CD4-positive, alpha-beta T cell treated with Interleukin-12 subunit alpha and Interleukin-12 subunit beta, for 1 hour (primary cell): ENCODE data around the gene RAMACL.
"Not testable (repeated sequence)": the region's sequence is repeated elsewhere in the genome, so short reads cannot be mapped to it uniquely, and the experiment has no call there.

Source experiments
- DNase-seq: peaks from one replicate; pipeline ENCODE4 v3.0.0-alpha.2; 2020

RAMACL gene

DNA sequence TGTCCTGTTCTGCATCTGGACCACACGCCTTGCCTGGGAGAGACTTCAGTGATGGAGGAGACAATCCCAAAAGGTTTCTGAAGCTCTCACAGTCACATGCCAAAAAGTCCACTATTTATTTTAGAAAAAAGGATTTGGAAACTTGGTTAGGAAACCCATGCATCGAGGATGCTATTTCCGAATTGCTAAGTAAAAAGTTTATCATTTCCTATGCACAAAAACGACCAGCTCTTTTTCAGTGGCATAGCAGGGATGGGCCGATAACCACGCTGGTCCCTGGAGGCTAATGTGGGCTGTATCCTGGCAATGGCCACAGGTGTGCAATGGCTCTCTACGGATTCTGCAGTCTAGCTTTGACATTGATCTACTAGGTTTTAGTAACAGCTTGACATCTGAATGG lies 33.9 kb downstream of the RAMACL start:
- no peak for DNase-seq

DNA sequence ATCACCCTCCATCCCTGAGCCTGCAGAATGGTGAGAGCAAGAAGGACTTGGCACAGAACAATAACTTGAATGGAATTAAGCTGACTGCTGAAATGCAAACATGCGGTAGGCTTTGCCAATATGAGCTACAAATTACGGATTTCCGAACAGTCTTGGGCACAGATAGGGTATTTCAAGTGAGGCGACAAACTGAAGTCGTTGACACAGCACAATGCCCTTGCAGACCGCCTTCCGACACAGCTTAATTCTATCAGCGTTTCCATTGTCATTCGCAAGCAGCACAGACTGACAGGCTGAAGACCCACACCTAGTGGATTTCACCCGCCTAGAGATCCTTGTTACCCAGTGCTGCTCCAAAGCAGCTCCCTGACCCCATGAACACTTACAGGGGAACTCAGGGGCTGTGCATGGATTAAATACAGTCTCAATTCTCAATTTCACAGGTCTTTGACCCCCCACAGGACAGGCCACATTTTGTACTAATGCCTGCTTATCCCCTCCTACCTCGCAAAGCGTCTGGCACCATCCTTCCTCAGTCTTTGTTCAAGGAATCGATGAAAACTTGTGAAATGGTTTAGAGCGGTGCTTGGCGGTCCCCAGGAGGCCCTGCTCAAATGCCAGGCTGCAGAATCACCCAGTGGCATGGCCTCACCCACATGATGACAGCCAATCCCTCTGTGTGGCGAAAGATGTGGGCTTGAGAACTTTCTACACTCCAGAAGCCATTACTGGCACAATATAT lies 34.6 kb downstream of the RAMACL start:
- no peak for DNase-seq

DNA sequence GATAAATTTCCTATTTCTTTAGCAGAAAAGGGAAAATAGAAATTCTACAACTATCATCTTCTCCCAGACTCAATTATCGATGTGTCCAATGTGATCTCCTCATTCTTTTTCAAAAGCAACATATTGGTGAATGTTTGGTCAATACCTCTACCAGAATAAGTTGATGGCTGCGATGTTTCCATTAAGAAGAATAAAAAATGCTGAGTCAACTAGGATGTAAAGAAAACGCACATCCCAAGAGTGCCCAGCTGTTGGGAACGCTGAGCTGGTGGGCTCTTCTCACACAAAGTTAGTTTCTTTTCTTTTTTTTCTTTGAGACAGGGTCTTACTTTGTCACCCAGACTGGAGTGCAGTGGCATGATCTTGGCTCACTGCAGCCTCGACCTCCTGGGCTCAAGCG lies 39.8 kb downstream of the RAMACL start:
- no peak for DNase-seq

DNA sequence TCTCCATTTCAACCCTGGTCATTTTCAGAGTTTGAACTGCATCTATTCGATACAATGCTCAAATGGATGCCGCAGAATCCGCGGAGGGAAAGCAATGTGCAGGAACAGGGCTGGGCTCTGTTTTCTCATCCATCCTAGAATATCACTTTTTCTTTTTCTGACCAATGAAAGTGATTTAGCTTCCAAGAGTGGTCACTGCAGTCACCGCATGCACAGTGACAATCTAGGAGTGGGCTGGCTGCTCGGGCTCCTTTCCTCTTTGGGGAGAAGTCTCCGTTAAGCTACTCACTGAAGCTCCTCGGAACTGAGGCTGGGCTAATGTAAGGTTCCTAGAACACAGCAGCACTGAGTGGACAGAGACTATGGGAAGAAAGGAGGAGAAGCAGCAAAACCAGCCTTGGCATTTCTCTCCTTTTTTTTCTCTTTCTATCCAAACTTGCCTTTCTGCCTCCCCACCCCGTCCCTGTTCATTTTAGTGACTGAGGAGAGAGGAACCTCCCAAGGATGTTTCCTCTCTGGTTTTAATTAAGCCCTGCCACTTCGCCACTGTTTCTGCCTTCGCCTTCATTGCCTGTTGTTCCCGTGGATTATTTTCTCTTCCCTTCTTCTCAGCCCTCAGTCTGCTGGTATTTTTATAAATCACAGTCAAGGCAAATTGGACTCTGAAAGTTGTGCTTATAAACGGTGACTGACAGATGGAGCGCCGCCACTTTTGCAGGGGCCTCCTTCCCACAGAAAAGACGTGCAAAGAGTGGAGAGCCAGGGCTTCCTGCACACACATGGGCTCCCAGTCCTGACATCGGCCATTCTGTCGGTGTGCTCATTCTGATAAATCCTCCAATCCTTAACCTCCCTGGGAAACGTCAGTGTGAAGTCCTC lies 41.1 kb downstream of the RAMACL start:
- DNase-seq, result no peak

DNA sequence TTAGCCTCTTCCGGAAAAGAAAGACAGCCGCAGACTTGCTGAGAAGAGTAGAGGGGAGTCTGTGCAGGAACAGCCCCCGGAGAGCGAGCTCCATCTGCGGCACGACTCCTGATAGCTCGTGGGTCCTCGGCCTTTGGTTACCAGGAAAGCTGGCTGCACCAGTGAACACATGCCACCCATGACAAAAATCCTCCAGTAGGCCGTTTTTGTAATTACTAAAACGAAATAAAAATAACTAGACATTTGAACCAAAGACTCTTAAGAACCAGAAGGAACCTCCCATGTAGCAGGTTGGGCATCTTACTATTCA lies 42.2 kb downstream of the RAMACL start:
- DNase-seq, result no peak

DNA sequence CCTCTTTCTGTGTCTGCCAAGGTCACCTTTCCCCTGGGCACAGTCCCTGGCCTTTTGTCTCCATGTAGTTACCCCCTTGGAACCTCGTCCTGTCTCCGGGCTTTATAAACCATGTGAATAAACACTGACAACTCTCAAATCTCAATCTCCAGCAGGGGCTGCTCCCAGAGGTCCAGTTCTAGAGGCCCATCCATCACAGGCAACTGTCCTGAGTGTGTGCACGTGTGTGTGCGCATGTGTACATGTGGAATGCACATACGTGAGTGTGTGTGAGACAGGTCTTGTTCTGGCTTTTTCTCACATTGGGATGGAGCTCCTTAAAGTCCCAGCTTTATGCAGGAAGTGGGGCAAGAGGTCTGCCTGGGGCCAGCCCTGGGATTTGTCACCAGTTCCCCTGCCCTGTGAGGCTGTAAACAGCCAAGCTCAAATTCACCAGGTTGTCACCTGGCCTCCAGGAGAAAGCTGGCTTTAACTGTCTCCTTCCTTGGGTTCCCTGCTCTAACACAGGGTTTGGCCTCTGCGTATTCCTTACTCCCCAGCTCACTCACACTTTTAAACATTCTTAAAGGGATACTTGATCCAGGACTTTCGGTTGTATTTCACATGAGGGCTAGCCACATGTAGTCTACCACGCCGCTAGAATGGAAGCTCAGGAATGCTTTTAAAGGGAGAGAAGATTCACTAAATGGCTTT lies 42.7 kb downstream of the RAMACL start:
- DNase-seq, result no peak

DNA sequence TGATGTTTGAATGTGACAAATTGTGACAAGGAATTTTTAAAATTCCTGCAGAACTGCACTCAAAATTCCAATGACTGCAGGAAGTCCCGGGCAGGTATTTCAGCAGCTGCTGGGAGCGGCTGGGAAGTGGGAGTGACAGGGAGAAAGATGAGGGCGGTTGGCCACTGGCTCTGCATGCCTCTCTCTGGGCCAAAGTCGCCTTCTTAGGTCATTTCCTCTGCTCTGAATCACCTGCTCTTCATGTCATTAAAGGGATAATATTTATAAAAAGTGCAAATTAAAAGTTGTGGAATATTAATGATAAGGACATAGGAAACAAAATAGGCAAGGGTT lies 43.9 kb downstream of the RAMACL start:
- DNase-seq, result no peak

DNA sequence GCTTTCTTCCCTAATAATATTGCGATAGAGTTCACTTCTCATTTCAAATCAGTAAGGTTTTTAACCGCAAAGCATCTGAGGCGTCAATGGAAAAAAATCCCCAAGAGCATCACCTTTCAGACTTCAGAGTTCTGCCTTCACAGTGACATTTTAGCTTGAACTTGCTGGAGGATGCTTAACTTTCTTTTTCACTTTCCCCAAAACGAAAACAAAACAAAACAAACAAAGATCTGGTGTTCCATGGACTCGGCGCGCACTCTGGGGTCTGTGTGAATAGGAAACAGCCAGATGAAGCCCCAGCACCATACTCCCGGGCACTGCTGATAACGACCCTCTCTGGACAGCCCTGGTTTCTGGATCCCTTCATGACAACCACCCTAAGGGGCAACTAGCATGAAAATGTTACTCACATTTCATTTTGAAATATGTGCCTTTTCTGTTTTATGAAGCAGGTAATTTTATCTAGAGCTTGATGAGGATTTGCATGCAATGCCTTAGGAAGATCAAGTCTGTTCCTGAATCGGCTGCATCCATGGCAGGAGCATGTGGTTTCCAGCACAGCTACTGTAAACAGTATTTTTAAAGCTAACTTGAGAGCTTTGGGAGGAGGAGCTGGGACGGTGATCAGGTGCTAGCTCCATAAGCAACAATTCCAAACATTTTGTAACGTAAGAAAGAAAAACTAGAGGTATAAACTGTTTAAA lies 44.5 kb downstream of the RAMACL start:
- DNase-seq, result peak; percentile 37

DNA sequence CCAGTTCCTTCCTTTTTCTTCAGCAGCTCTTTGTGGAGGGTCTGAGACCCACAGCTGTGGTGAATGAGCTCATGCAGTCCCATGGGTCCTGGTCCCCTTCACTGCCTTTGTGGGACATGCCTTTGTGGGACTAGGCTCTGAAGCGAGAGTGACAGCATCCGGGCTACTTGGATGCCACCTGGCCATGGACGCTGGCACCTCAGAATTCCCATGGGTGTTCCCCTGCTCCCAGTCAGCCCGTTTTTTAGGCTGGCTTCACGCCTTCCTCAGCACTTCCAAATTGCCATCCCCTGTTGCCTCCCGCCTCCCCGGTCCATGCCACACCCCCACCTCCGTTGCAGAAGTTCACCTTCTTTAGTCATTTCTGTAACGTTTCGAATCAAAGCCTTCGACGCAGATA lies 45.1 kb downstream of the RAMACL start:
- DNase-seq, result no peak

DNA sequence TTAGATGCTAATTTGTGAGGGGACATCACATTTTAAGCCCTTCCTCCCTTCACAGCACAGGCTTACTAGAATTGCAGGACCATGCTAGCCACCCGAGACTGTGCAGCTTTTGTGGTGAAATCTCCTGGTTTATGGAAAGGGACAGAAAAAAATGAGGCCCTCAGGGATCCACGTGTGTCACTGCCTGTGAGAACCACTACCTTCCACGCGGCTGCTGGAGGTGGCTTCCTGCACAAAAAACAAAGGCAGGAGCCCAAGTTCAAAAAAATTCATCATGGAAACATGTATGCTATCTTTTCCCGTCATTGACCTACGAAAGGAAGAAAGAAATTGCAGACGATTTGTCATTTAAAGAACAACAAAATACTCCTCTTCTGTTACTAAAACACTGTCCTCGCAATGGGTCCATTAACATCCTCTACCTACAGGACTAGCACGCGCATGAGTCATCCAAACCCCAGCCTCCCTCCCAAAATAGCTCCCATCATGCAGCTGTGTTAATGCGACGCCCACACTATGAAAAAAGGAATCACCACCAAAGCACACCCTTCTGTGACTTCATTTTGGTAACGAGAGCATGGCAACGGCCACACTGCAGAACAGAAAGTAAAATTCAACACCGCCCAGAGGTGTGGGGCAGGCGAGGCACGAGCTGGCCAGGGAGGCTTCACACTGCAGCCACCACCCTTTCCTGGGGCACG lies 45.7 kb downstream of the RAMACL start:
- DNase-seq, result peak; percentile 76

DNA sequence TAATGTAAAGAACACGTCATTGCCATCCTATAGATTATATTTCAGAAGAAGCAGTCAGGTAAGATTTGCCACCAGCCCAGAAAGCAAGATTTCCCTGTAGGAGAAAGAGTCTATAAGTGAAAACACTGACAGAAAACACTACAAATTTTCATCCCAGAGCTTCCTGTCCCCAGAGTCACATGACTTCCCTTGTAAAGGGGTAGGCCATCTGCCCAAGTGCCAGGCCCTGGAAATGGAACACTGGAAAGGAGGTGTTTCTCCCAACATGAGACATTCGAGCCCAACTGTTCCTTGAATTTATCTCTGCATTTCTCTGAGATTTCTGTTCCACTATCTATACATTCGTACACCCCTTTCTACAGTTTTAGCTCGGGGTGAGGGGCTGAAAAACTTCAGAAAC lies 46.9 kb downstream of the RAMACL start:
- no peak for DNase-seq

DNA sequence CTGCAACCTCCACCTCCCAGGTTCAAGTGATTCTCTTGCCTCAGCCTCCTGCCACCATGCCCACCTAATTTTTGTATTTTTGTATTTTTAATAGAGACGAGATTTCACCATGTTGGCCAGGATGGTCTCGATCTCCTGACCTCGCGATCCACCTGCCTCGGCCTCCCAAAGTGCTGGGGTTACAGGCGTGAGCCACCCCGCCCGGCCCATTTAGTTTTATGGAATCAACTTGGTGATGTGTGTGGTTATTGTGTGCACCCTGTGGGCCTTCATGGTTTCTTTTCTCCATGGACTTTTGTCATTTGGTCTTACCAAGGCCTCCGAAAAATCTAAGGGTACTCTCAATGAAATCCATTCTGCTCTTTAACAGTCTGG lies 47.5 kb downstream of the RAMACL start:
- DNase-seq, result not testable (repeated sequence)

DNA sequence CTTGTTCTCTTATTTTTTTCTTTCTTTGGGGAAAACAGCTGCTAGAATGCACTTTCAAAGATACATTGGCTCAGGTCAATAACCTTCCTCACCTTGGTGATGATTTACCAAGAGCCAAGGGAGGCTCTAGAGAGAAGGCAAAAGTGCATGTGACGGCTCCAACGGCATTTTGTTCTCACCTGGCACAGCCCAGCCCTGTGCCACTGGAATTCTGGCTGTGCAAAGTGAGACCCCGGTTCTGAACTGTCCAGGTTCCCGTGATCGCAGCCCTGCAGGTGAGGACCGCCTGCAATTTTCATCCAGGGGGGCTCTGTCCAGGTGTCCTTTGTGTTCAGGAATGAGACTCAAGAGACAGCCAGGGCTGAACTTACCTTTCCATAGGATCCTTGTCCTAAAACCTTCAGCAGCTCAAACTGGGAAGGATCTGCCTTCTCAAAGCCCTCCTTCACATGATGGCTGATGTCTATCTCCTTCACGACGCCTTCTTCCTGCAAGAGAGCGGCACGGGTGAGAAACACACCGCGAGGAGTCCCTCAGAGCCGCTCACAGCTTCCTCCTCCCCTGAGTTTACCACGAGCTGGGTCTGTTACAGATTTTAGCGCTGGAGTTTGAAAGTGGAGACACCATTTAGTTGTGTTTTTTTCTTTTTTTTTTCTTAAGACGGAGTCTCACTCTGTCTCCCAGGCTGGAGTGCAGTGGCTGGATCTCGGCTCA lies 48.0 kb downstream of the RAMACL start:
- no peak for DNase-seq

DNA sequence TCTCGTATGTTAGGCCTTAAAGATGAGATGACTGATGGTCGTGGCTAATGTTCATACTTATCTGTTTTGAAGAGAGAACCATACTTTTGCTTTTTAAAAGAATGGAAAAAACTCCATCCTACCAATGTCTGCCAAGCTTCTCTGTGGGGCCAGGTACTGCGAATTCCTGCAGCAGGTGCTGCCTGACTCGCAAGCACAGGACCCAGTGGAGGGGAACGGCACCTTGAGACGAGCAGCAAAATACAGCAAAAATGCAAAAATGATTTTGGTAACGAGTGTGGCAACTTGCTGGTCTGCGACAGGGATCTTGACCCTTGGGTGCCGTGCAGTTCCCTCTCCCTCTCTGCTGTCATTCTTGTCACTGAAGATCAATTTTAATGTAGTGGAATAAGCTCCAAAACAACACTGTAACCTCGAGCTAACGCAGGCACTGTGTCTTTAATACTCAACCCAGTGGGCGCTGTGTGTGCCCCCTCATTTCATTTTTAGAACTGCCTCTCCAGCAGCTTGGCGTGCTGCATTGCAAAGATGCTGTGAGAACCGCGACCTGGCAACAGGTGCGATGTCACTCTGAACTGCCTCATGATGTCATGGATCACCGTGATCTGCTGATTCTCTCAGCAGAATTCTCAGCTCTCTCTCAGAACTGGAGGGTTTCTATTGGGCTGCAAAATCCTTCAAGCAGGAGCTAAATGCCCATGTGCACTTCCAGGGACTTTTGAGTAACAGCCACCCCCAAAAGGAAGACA lies 51.6 kb downstream of the RAMACL start:
- DNase-seq, result no peak

DNA sequence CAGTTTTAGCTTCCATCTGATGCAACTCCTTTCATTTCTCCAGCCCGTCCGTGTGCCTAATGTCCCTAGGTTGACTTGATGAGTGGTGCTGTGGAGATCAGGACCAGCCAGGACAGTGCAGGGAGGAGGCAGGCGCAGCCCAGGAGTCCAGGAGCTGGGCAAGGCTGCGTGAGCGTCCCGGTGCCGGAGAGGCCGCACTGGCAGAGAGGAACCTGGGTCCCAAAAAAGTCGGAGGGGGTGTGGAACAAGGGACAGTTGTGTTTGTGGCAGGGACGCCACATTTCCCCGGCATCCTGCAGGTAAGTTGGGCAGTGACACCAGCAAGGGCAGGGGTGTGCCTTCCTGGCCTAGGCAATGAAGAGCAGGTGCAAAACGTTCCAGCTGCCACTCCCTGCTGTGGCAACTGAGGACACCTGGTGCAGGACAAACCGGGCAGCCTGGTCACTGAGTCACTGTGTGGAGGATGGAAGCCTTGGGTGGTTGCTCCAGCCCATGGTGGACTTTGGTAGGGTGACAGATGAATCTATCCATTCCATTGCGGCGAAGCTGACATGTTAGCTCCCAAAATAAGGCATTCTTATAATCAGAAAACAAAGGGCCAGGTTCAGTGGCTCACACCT lies 53.2 kb downstream of the RAMACL start:
- no peak for DNase-seq
